ENCODE results near the gene SAMD14. TPM values are rescaled to one million over a fixed set of nuclear protein-coding genes. Genes with fewer than 3 reads are reported as not detected.
A peak's percentile ranks its signal among the peaks of the same experiment; 100 is the strongest.

Gene SAMD14
- total RNA-seq, 1 donor from 2014 or later = 1.0 TPM

- DNase-seq = no peak
These were observed 3.2 kb upstream of the SAMD14 start for GRCh38 chr17:50133028-50133768.

GRCh38 chr17:50132104-50132794 is 2.3 kb upstream of the SAMD14 start:
- no peak for DNase-seq

GRCh38 chr17:50130559-50131305 is 772 bp upstream of the SAMD14 start:
- no peak for DNase-seq

GRCh38 chr17:50129353-50129727 is 620 bp downstream of the SAMD14 start:
- DNase-seq = no peak

- DNase-seq = peak; percentile 40
These were observed 1.3 kb downstream of the SAMD14 start for GRCh38 chr17:50128441-50129352.

- no peak for DNase-seq
These were observed 2.1 kb downstream of the SAMD14 start for GRCh38 chr17:50127697-50128361.

- no peak for DNase-seq
These were observed 4.5 kb downstream of the SAMD14 start for GRCh38 chr17:50125420-50125997.

- no peak for DNase-seq
These were observed 6.2 kb downstream of the SAMD14 start for GRCh38 chr17:50123649-50124349.

GRCh38 chr17:50122945-50123344 is 7.0 kb downstream of the SAMD14 start:
- no peak for DNase-seq

- DNase-seq = no peak
These were observed 9.3 kb downstream of the SAMD14 start for GRCh38 chr17:50120475-50121253.

- DNase-seq = no peak
These were observed 11.1 kb downstream of the SAMD14 start for GRCh38 chr17:50118828-50119218.

GRCh38 chr17:50118076-50118827 is 11.7 kb downstream of the SAMD14 start:
- no peak for DNase-seq

GRCh38 chr17:50117202-50118051 is 12.5 kb downstream of the SAMD14 start:
- DNase-seq = peak; percentile 79

- DNase-seq = no peak
These were observed 14.2 kb downstream of the SAMD14 start for GRCh38 chr17:50115756-50116155.

GRCh38 chr17:50114849-50115357 is 15.1 kb downstream of the SAMD14 start:
- DNase-seq = peak; percentile 70

GRCh38 chr17:50114401-50114800 is 15.6 kb downstream of the SAMD14 start:
- no peak for DNase-seq

GRCh38 chr17:50113624-50114320 is 16.2 kb downstream of the SAMD14 start:
- DNase-seq = no peak
